Smooth muscle cell of the brain vasculature (primary cell): ENCODE results near the gene PSG11.
"Not testable (repeated sequence)": the region's sequence is repeated elsewhere in the genome, so short reads cannot be mapped to it uniquely, and the experiment has no call there.

ENCODE experiments used
- DNase-seq: peaks from one replicate; pipeline ENCODE4 v3.0.0-alpha.2; 2012; ENCODE audit warnings: low read depth, low spot score

The PSG11 gene

GRCh38 chr19:43026369-43026768 lies at the start of gene PSG11:
Gene PSG11, minus strand, starts transcription at chr19:43026469. Its CDS starts 97 bp downstream, at chr19:43026372.
- DNase-seq, result not testable (repeated sequence)

- not testable (repeated sequence) for DNase-seq
Observed at GRCh38 chr19:43062418-43062817, 36.1 kb upstream of the PSG11 start.

GRCh38 chr19:43061326-43061725 lies 35.1 kb upstream of the PSG11 start:
- DNase-seq, result not testable (repeated sequence)

GRCh38 chr19:43060254-43060653 lies 34.0 kb upstream of the PSG11 start:
- DNase-seq, result not testable (repeated sequence)

GRCh38 chr19:43059482-43059881 lies 33.2 kb upstream of the PSG11 start:
- not testable (repeated sequence) for DNase-seq

GRCh38 chr19:43058440-43058839 lies 32.2 kb upstream of the PSG11 start:
- DNase-seq, result not testable (repeated sequence)

GRCh38 chr19:43047966-43048365 lies 21.7 kb upstream of the PSG11 start:
- not testable (repeated sequence) for DNase-seq

GRCh38 chr19:43046578-43046977 lies 20.3 kb upstream of the PSG11 start:
- not testable (repeated sequence) for DNase-seq

GRCh38 chr19:43043492-43044180 lies 17.4 kb upstream of the PSG11 start:
- not testable (repeated sequence) for DNase-seq

GRCh38 chr19:43031645-43032044 lies 5.4 kb upstream of the PSG11 start:
- not testable (repeated sequence) for DNase-seq

GRCh38 chr19:43028866-43029265 lies 2.6 kb upstream of the PSG11 start:
- no peak for DNase-seq

GRCh38 chr19:43027985-43028384 lies 1.7 kb upstream of the PSG11 start:
- not testable (repeated sequence) for DNase-seq

- DNase-seq, result not testable (repeated sequence)
Observed at GRCh38 chr19:43027061-43027460, 792 bp upstream of the PSG11 start.

- not testable (repeated sequence) for DNase-seq
Observed at GRCh38 chr19:43022098-43022497, 4.2 kb downstream of the PSG11 start.

GRCh38 chr19:43021629-43022028 lies 4.6 kb downstream of the PSG11 start:
- not testable (repeated sequence) for DNase-seq

GRCh38 chr19:43019588-43019987 lies 6.7 kb downstream of the PSG11 start:
- not testable (repeated sequence) for DNase-seq

GRCh38 chr19:43005841-43006240 lies 20.4 kb downstream of the PSG11 start:
- not testable (repeated sequence) for DNase-seq

GRCh38 chr19:43004846-43005245 lies 21.4 kb downstream of the PSG11 start:
- DNase-seq, result not testable (repeated sequence)

- DNase-seq, result not testable (repeated sequence)
Observed at GRCh38 chr19:43003634-43004033, 22.6 kb downstream of the PSG11 start.

GRCh38 chr19:43002948-43003347 lies 23.3 kb downstream of the PSG11 start:
- not testable (repeated sequence) for DNase-seq

- DNase-seq, result not testable (repeated sequence)
Observed at GRCh38 chr19:42996161-42996560, 30.1 kb downstream of the PSG11 start.

GRCh38 chr19:42992029-42992604 lies 34.2 kb downstream of the PSG11 start:
- DNase-seq, result not testable (repeated sequence)

- DNase-seq, result no peak
Observed at GRCh38 chr19:42989851-42990250, 36.4 kb downstream of the PSG11 start.
